ENCODE data around the gene FAM118A.

FAM118A gene

GRCh38 chr22:45376703-45377102, 67.0 kb downstream of the FAM118A start:
- DNase-seq (ENCODE audit: low read depth), result no peak

GRCh38 chr22:45381348-45381747, 71.6 kb downstream of the FAM118A start:
- DNase-seq (ENCODE audit: low read depth), result no peak

DNA sequence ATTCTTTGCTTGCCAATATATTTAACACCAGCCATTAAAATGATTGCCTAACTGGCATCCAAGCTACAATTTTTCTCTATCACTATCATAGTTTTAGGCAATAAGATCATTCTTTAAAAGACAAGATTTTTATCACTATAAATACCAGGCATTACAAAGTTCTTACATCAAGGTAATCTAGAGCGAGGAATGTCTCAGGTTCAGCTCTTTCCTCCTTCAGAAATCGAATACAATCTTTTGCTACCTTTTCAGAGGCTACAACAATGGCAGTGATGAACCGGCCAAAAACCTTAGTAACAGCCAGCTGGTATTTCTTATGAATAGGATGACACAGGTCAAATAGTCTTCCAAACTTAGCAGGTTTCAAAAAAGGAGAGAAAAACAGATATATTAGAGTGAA, 79.8 kb downstream of the FAM118A start:
- no peak for DNase-seq (ENCODE audit: low read depth)
